Erythroblast (primary cell): ENCODE data around the gene ANO1.

Source experiments
- GATA1 ChIP-seq: IDR thresholded peaks from 2 replicates; pipeline ENCODE4 v1.6.1; 2011; ENCODE audit warnings: low read depth, mild to moderate bottlenecking, control low read depth, low read length, moderate library complexity
- POLR2A ChIP-seq: IDR thresholded peaks from 2 replicates; pipeline ENCODE4 v1.6.1; 2011; ENCODE audit warnings: mild to moderate bottlenecking, low read length

- TF ChIP-seq POLR2A (no peak), GATA1 (no peak)
Observed at GRCh38 chr11:70153133-70153727, 75.1 kb downstream of the ANO1 start.
